Liver (tissue), 9 donors: ENCODE measurements around the gene TKTL2. TPM values are rescaled to one million over a fixed set of nuclear protein-coding genes. Genes with fewer than 3 reads are reported as not detected.

Experiments
- DNase-seq: peaks from one replicate; pipeline ENCODE4 v3.0.0-alpha.2; 2017; ENCODE audit warnings: low spot score
- H3K27ac ChIP-seq, 2 donors: one replicate each; pipeline ENCODE4 v1.7.0; 2013; ENCODE audit warnings: inconsistent platforms in 2 of 2, low read length in 2 of 2, control low read depth in 1 of 2, low read depth in 1 of 2, mild to moderate bottlenecking in 1 of 2
- H3K27me3 ChIP-seq, 4 donors: one replicate each; pipeline versions ENCODE4 v1.6.1 to v1.7.0; 2013; ENCODE audit warnings: low read length in 3 of 4, inconsistent platforms in 1 of 4, mild to moderate bottlenecking in 1 of 4, moderate library complexity in 1 of 4; ENCODE audit not compliant: control insufficient read depth in 4 of 4, insufficient read depth in 4 of 4
- H3K36me3 ChIP-seq, 4 donors: one replicate each; pipeline versions ENCODE4 v1.6.1 to v1.7.0; 2013; ENCODE audit warnings: low read length in 3 of 4, mild to moderate bottlenecking in 3 of 4, low read depth in 1 of 4, moderate library complexity in 1 of 4; ENCODE audit not compliant: control insufficient read depth in 4 of 4, insufficient read depth in 3 of 4
- H3K4me1 ChIP-seq, 4 donors: one replicate each; pipeline versions ENCODE4 v1.6.1 to v1.7.0; 2013; ENCODE audit warnings: low read length in 3 of 4, mild to moderate bottlenecking in 3 of 4, moderate library complexity in 1 of 4; ENCODE audit not compliant: control insufficient read depth in 4 of 4, insufficient read depth in 4 of 4
- H3K4me3 ChIP-seq, 3 donors: one replicate each; pipeline versions ENCODE4 v1.6.1 to v1.7.0; 2013; ENCODE audit warnings: low read length in 3 of 3, control low read depth in 1 of 3, low read depth in 1 of 3, mild to moderate bottlenecking in 1 of 3
- H3K9ac ChIP-seq, 2 donors: one replicate each; pipeline ENCODE4 v1.7.0; 2013; ENCODE audit warnings: low read length in 2 of 2, mild to moderate bottlenecking in 2 of 2, moderate library complexity in 2 of 2, control low read depth in 1 of 2, low read depth in 1 of 2
- H3K9me3 ChIP-seq, 4 donors: one replicate each; pipeline versions ENCODE4 v1.6.1 to v1.7.0; 2013; ENCODE audit warnings: low read length in 3 of 4; ENCODE audit not compliant: control insufficient read depth in 4 of 4
- EGR1 ChIP-seq, 2 donors: IDR thresholded peaks; 2 replicates each; pipeline ENCODE4 v1.6.1; 2016 to 2018; ENCODE audit warnings: antibody characterized with exemption in 2 of 2, low read depth in 2 of 2
- FOXA1 ChIP-seq: IDR thresholded peaks from 2 replicates; pipeline ENCODE4 v1.6.1; 2016; ENCODE audit warnings: antibody characterized with exemption
- FOXA2 ChIP-seq: IDR thresholded peaks from 2 replicates; pipeline ENCODE4 v1.6.1; 2016; ENCODE audit warnings: antibody characterized with exemption
- GABPA ChIP-seq, 2 donors: IDR thresholded peaks in 1 of 2; conservative IDR thresholded peaks in 1 of 2; 2 replicates each; pipeline ENCODE4 v1.6.1; 2016; ENCODE audit warnings: antibody characterized with exemption in 2 of 2, mild to moderate bottlenecking in 1 of 2, moderate library complexity in 1 of 2
- HNF4A ChIP-seq, 2 donors: conservative IDR thresholded peaks; 2 replicates each; pipeline ENCODE4 v1.6.1; 2016; ENCODE audit warnings: antibody characterized with exemption in 2 of 2, mild to moderate bottlenecking in 2 of 2
- JUND ChIP-seq, 2 donors: IDR thresholded peaks; 2 replicates each; pipeline ENCODE4 v1.6.1; 2016; ENCODE audit warnings: antibody characterized with exemption in 2 of 2
- NR2F2 ChIP-seq: IDR thresholded peaks from 2 replicates; pipeline ENCODE4 v1.6.1; 2016; ENCODE audit warnings: antibody characterized with exemption
- RAD21 ChIP-seq, 2 donors: IDR thresholded peaks; 2 replicates each; pipeline ENCODE4 v1.6.1; 2016; ENCODE audit warnings: antibody characterized with exemption in 2 of 2, mild to moderate bottlenecking in 2 of 2
- RXRA ChIP-seq, 2 donors: IDR thresholded peaks; 2 replicates each; pipeline ENCODE4 v1.6.1; 2017 to 2018; ENCODE audit warnings: antibody characterized with exemption in 2 of 2, mild to moderate bottlenecking in 1 of 2
- YY1 ChIP-seq: IDR thresholded peaks from 2 replicates; pipeline ENCODE4 v1.6.1; 2016; ENCODE audit warnings: antibody characterized with exemption, mild to moderate bottlenecking
- WGBS: extraction: QIAGEN DNeasy Blood & Tissue Kit; methylation state at CpG from one replicate; pipeline ENCODE4 v1.1.7; 2013; 5-methylcytosine and 5-hydroxymethylcytosine counted together
- polyA plus RNA-seq, 2 donors: library from polyadenylated mRNA; stranded (reverse) in 1 of 2; unstranded in 1 of 2; fragments of 200-250 nt in 1 of 2; fragments of >200 nt in 1 of 2; fragmentation: Nextera tagmentation in 1 of 2; extraction: Ambion mirVana in 1 of 2; gene quantifications; one replicate each; pipeline versions ENCODE4 v1.2.1 to v1.2.3, GENCODE V29; 2013 to 2015
- total RNA-seq, 2 donors: library from RNA; depleted of rRNA; stranded (reverse); fragments of >200 nt; gene quantifications; one replicate each; pipeline ENCODE4 v1.2.3, GENCODE V29; 2014
- TF ChIP-seq, protein P1 (sequence below): IDR thresholded peaks from 2 replicates; pipeline ENCODE4 v1.6.1; 2016; ENCODE audit warnings: antibody characterized with exemption
- TF ChIP-seq, protein P2 (sequence below): fragments of 150-350 bp; IDR thresholded peaks from 2 replicates; pipeline ENCODE4 v1.5.1; 2017; ENCODE audit warnings: improper control_type of control experiment, low read depth, low read length; ENCODE audit not compliant: missing input control
- TF ChIP-seq, protein P3 (sequence below): IDR thresholded peaks from 2 replicates; pipeline ENCODE4 v1.6.1; 2016; ENCODE audit warnings: antibody characterized with exemption
- donor health status: healthy.
- donor health status: healthy.
- donor health status: healthy.
- donor health status: healthy.
- donor health status: healthy.

Gene TKTL2
- total and polyA plus RNA-seq, 4 donors, result not detected

DNA sequence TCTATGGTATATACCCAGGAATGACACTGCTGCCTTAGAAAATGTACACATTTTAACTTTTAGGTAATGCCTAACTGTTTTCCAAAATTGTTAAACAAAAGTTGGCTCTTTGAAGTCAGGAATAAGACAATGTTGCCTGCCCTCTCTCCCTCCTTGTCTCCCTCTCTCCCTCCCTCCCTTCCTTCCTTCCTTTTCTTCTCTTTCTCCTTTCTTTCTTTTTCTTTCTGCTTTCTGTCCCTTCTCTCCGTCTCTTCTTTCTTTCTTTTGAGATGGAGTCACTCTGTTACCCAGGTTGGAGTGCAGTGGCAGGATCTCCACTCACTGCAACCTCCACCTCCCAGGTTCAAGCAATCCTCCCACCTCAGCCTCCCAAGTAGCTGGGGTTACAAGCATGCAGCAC, 16.4 kb upstream of the TKTL2 start:
- Histone ChIP-seq H3K4me3 (no peak overlapping the region), H3K27ac (no peak overlapping the region), H3K9me3 (no peaks in the 10 kb centered on the region), H3K9ac (no peak overlapping the region), H3K36me3 (no peaks in the 10 kb centered on the region), H3K4me1 (no peaks in the 10 kb centered on the region), H3K27me3 (no peaks in the 10 kb centered on the region)
- no peak for TF ChIP-seq NR2F2
- TF ChIP-seq GABPA (IDR thresholded peaks at IDR 0.05 in 1 of 2, conservative IDR thresholded peaks at IDR 0.05 in 1 of 2), result no peak
- no peak for DNase-seq
- 69% methylated on average over 1 of the region's 1 CpG for WGBS

DNA sequence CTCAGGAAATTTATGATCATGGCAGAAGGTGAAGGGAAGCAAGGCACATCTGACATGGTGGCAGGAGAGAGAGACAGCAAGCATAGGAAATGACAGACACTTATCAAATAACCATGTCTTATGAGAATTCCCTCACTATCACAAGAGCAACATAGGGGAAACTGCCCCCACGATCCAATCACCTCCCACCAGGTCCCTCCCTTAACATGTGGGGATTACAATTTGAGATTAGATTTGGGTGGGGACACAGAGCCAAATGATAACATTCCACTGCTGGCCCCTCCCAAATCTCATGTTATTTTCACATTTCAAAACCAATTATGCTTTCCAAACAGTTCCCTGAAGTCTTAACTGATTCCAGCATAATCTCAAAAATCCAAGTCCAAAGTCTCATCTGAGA, 12.8 kb upstream of the TKTL2 start:
- no peak overlapping the region for H3K4me3 ChIP-seq
- no peaks in the 10 kb centered on the region for H3K27me3 ChIP-seq
- no peaks in the 10 kb centered on the region for H3K36me3 ChIP-seq
- DNase-seq, result no peak
- no peaks in the 10 kb centered on the region for H3K4me1 ChIP-seq
- WGBS, result 63% methylated on average over 1 of the region's 1 CpG
- no peak overlapping the region for H3K27ac ChIP-seq
- no peak overlapping the region for H3K9ac ChIP-seq
- no peak for TF ChIP-seq FOXA2
- TF ChIP-seq, protein P1, sequence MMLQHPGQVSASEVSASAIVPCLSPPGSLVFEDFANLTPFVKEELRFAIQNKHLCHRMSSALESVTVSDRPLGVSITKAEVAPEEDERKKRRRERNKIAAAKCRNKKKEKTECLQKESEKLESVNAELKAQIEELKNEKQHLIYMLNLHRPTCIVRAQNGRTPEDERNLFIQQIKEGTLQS, result no peak
- TF ChIP-seq FOXA1, result no peak
- TF ChIP-seq, protein P2, sequence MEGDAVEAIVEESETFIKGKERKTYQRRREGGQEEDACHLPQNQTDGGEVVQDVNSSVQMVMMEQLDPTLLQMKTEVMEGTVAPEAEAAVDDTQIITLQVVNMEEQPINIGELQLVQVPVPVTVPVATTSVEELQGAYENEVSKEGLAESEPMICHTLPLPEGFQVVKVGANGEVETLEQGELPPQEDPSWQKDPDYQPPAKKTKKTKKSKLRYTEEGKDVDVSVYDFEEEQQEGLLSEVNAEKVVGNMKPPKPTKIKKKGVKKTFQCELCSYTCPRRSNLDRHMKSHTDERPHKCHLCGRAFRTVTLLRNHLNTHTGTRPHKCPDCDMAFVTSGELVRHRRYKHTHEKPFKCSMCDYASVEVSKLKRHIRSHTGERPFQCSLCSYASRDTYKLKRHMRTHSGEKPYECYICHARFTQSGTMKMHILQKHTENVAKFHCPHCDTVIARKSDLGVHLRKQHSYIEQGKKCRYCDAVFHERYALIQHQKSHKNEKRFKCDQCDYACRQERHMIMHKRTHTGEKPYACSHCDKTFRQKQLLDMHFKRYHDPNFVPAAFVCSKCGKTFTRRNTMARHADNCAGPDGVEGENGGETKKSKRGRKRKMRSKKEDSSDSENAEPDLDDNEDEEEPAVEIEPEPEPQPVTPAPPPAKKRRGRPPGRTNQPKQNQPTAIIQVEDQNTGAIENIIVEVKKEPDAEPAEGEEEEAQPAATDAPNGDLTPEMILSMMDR, result no peak
- H3K9me3 ChIP-seq, result no peaks in the 10 kb centered on the region

DNA sequence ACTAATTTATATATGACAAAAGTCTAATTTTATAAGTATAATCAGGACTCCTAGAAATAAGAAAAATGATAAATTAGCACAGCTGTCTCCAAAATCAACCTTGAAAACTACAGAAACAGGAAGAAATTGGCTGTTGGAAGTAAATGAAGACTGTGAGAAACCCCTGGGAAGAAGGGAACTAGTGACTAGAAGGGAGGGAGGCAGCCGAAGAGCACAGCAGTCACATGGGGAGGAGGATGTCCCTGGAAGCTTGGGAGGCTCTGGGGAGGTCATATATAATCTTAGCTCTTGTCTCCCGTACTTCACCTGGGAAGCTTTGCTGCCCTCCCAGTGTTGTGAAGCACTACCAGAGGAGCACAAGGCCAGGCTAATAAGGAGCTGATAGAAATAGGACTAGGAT, 12.0 kb upstream of the TKTL2 start:
- Histone ChIP-seq H3K27ac (no peak overlapping the region), H3K27me3 (no peaks in the 10 kb centered on the region), H3K4me3 (no peak overlapping the region), H3K9me3 (no peaks in the 10 kb centered on the region), H3K36me3 (no peaks in the 10 kb centered on the region), H3K4me1 (no peaks in the 10 kb centered on the region), H3K9ac (no peak overlapping the region)
- no peak for TF ChIP-seq NR2F2
- TF ChIP-seq, protein P3, sequence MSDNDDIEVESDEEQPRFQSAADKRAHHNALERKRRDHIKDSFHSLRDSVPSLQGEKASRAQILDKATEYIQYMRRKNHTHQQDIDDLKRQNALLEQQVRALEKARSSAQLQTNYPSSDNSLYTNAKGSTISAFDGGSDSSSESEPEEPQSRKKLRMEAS, result no peak
- TF ChIP-seq RXRA (IDR thresholded peaks at IDR 0.05), result no peak
- no peak for TF ChIP-seq RAD21 (IDR thresholded peaks at IDR 0.05)
- TF ChIP-seq YY1, result no peak
- TF ChIP-seq GABPA (IDR thresholded peaks at IDR 0.05 in 1 of 2, conservative IDR thresholded peaks at IDR 0.05 in 1 of 2), result no peak
- TF ChIP-seq JUND (IDR thresholded peaks at IDR 0.05), result no peak
- WGBS, result 59% methylated on average over 2 of the region's 2 CpGs
- DNase-seq, result no peak

DNA sequence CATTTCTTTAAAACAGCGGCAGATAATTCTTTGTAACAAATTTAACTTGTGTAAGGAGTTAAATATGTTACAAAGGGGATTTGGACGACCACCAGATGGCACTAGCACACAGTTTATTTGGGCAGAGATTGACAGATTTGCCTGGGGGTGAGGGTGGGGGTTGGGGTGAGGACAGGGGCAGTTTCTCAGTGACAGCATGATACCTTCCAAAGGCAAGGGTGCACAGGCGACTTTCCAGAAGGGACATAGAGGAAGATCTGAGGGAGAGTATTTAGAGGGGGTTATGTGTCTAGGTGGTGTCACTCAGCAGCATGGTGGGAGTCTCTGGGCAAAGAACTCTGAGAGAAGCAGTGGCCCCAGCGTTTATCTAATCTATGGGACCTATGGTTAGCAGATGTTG, 11.4 kb upstream of the TKTL2 start:
- Histone ChIP-seq H3K4me3 (no peak overlapping the region), H3K9me3 (no peaks in the 10 kb centered on the region), H3K4me1 (no peaks in the 10 kb centered on the region), H3K9ac (no peak overlapping the region), H3K27me3 (no peaks in the 10 kb centered on the region), H3K27ac (no peak overlapping the region), H3K36me3 (no peaks in the 10 kb centered on the region)
- 23% methylated on average over 4 of the region's 4 CpGs for WGBS
- TF ChIP-seq, protein P3, result no peak
- TF ChIP-seq RAD21 (IDR thresholded peaks at IDR 0.05) (peak; percentile 65 to 73), EGR1 (IDR thresholded peaks at IDR 0.05; ENCODE audit: low read depth in 2 of 2) (no peak), HNF4A (conservative IDR thresholded peaks at IDR 0.05) (no peak)
- TF ChIP-seq, protein P2, result peak; percentile 48
- DNase-seq, result peak; percentile 52
